Activated T-helper 1 cell treated with anti-CD3 and anti-CD28 coated beads, Interleukin-2, amount 50 U/mL, for 16 hours (primary cell): ENCODE data around the gene LRRC28.

Experiments used
- DNase-seq, 2 donors: peaks; one replicate each; pipeline ENCODE4 v3.0.0-alpha.2; 2020; ENCODE audit warnings: low read depth in 1 of 2, low spot score in 1 of 2

Gene LRRC28

GRCh38 chr15:99249270-99249841 lies 1.9 kb upstream of the LRRC28 start, which contains the start of gene TTC23:
TTC23 (minus strand) TSS chr15:99249581; CDS start chr15:99228712, 20,869 bp downstream.
- DNase-seq: no peak

GRCh38 chr15:99250001-99250400 lies 1.3 kb upstream of the LRRC28 start:
- no peak for DNase-seq

GRCh38 chr15:99250494-99250856 lies 806 bp upstream of the LRRC28 start:
- no peak for DNase-seq

- no peak for DNase-seq
Measured at GRCh38 chr15:99252326-99252725, 1.0 kb downstream of the LRRC28 start.

GRCh38 chr15:99253381-99254090 lies 2.3 kb downstream of the LRRC28 start:
- no peak for DNase-seq

- DNase-seq: no peak
Measured at GRCh38 chr15:99257107-99257750, 5.9 kb downstream of the LRRC28 start.

- DNase-seq: no peak
Measured at GRCh38 chr15:99264125-99264524, 12.8 kb downstream of the LRRC28 start.

GRCh38 chr15:99265541-99266070 lies 14.3 kb downstream of the LRRC28 start:
- DNase-seq: no peak

DNA sequence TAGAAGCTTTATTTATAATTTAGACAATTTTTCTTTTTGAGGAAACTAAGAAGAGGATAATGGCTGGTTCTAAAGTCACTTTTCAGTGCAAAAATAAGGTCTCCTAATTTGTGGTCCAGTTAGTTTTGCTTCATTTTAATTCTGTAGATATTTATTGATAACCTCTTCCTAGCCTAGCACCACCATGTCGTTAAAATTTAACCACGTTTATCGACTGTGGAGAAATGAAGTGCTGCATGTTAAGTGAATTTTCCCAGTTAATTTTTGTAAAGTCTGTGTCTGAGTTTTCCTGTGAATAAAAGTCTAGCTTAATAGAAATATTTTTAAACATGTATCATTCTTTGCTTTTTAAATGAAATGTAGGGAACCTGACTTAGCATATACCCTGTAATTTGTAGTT lies 16.7 kb downstream of the LRRC28 start:
- DNase-seq: no peak

DNA sequence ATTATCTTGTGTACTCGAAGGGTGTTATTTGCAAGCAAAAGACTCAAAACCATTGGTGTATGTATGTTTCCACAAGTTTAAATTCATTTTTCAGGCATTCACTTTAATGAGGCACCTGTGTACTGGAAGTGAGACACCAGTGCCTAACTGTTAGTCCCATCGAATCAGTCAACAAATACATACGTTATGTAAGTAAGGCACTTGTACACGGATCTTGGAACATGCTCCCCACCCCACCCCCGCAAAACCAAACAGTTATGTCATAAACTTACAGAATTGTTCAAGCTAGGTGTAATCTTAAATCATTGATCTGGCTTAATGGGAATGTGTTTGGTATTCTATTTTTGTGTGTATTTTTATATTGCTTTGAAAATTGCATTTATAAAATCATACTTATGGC lies 17.1 kb downstream of the LRRC28 start:
- no peak for DNase-seq

GRCh38 chr15:99273801-99274200 lies 22.5 kb downstream of the LRRC28 start:
- DNase-seq: no peak

- no peak for DNase-seq
Measured at GRCh38 chr15:99275061-99275460, 23.8 kb downstream of the LRRC28 start.

GRCh38 chr15:99275525-99276128 lies 24.3 kb downstream of the LRRC28 start:
- DNase-seq: no peak

- DNase-seq: no peak
Measured at GRCh38 chr15:99279290-99279689, 28.0 kb downstream of the LRRC28 start.

DNA sequence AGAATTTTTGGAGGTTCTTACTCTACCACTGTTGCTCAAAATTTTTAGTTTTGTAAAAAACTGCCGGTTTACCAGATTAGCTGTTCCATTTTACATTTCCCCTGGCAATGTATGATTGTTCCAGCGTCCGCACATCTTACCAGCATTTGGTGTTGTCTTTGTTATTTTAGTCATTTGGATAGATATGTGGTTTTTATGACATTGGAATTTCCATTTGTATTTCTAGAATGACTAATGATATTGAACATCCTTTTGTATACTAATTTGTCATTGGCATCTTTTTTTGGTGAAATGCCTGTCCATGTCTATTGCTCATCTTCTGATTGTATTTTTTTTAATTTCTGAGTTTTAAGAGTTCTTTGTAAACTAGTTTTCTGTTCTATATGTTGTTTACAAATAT lies 28.5 kb downstream of the LRRC28 start:
- DNase-seq: no peak

- DNase-seq: no peak
Measured at GRCh38 chr15:99282121-99282520, 30.8 kb downstream of the LRRC28 start.

DNA sequence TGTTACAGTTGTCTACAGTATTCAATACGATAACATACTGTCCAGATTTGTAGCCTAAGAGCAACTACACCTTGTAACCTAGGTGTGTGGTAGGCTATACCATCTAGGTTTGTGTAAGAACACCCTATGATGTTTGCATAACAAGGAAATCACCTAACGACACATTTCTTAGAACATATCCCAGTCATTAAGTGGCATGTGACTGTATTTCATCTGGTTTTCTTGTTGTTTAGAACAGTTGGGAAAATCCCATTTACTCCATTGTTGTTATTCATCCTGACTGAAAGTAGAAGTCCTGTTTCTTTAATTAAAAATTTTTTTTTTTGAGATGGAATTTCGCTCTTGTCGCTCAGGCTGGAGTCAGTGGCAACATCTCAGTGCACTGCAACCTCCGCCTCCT lies 31.3 kb downstream of the LRRC28 start:
- no peak for DNase-seq

- DNase-seq: no peak
Measured at GRCh38 chr15:99283717-99284116, 32.4 kb downstream of the LRRC28 start.

GRCh38 chr15:99291643-99292042 lies 40.4 kb downstream of the LRRC28 start:
- no peak for DNase-seq

GRCh38 chr15:99295840-99296239 lies 44.6 kb downstream of the LRRC28 start:
- DNase-seq: no peak

DNA sequence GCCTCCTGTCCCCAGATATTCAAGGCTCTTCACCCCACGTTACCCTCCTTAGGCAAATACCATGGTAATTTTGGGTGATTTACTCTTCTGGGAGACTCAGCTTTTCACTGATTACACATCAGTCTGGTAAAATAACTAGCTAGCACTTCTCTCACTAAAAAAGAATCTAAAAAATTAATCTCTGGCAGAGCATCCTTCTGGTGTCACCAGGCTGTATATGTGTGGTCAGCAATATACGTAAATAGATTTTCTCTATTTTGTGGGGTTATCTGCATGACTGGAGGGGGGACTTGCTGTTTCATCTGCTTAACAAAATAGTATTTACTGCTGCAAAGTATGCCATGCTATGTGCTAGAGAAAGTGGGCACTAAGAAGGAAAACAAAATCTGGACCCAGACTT lies 45.1 kb downstream of the LRRC28 start:
- DNase-seq: no peak

GRCh38 chr15:99303907-99304306 lies 52.6 kb downstream of the LRRC28 start:
- DNase-seq: no peak
